Occipital lobe (tissue), 2 donors: ENCODE data around the gene NR3C1. TPM values are rescaled to one million over a fixed set of nuclear protein-coding genes. Genes with fewer than 3 reads are reported as not detected.

ENCODE experiments used
- DNase-seq: peaks from one replicate; lab custom pipeline; 2025; lab: John Stamatoyannopoulos, UW
- total RNA-seq: library from RNA; depleted of rRNA; stranded (reverse); fragments of >200 nt; gene quantifications from one replicate; pipeline ENCODE4 v1.2.3, GENCODE V29; 2014

Gene NR3C1
- 27.1 TPM for total RNA-seq

DNA sequence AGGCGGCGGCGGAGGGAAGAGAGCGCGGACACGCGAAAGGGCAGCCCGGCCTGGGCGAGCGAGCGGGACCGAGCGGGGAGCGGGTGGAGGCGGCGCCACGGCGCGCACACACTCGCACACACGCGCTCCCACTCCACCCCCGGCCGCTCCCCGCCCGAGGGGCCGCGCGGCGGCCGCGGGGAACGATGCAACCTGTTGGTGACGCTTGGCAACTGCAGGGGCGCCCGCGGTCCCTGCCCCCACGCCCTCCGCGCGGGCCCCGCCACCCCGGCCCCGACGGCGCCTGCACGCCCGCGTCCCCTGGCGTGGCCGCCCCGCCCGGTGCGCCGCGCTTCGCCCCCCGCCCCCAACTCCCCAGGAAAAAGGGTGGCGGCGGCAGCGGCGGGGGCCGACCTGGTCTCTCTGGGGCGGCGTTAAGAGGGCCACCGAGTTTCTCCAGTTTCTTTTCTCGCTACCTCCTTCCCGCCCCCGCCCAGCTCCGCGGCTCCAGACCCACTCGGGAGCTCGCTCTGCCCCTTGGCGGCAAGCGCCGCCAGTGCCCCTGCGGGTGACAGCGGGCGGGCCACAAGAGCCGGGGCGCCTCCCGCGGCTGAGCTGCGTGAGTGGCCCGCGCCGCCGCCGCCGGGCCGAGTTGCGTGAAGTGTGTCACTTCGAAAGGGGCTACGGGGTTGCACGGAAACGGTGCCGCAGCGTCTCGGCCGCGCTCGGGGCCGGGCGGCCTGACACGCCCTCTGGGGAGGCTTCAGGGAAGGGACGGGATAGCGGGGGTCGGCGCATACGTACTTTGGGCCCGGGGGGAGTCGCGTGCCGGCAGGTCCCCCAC, at the start of gene NR3C1:
TSS of gene NR3C1 (minus strand) at position 94 of the 823 bp plus-strand sequence. CDS start 2,847 bp downstream, outside the sequence.
- DNase-seq = peak; percentile 80

DNA sequence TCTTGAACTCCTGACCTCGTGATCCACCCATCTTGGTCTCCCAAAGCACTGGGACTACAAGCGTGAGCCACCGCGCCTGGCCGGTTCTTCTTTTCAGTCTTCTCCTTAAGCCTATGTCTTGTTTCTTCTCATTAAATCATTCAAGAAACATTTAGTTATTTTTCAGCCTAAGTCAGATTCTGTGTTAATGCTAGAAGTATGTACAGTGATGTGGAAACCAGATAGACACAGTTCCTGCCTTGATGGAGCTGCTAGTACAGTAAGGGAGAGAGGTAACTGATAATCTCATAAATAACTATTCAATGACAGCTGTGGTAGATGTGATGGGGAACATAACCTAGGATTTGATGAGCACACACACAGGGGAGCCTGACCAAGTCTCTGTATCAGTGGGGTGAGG, 46.3 kb upstream of the NR3C1 start:
- no peak for DNase-seq

DNA sequence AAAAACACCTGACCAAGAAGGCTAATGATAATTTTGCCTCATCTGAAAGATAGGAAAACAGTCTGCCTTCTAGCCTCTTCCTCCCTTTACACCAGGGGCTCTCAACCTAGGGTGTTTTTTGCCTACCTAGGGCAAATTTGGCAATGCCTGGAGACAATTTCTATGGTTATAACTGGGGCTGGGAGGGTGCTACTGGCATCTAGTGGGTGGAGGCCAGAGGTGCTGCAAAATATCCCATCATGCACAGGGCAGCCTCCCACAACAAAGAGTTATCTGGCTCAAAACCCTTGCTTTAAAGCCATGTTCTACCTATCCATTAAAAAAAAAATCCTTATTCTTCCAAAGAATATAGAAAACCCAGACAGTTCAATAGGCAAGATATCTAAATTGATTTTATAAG, 45.0 kb upstream of the NR3C1 start:
- DNase-seq = no peak

DNA sequence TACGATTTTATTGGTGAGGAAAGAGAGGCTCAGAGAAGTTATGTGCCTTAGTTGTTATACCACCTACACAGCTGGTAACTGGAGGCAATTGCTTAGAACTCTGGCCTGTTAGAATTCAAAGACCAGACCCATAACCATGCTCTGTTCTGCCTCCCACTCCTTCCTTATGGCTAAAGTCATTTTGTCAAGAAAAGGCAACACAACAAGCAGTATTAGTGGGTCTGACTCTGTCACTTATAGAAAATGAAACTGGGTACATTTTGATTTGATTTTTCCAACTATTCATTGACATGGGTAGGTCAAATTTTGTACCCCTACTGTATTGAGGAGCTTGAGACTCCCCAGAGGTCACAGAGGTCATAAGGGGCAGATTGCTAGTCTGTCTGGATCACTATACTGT, 44.5 kb upstream of the NR3C1 start:
- DNase-seq = no peak

DNA sequence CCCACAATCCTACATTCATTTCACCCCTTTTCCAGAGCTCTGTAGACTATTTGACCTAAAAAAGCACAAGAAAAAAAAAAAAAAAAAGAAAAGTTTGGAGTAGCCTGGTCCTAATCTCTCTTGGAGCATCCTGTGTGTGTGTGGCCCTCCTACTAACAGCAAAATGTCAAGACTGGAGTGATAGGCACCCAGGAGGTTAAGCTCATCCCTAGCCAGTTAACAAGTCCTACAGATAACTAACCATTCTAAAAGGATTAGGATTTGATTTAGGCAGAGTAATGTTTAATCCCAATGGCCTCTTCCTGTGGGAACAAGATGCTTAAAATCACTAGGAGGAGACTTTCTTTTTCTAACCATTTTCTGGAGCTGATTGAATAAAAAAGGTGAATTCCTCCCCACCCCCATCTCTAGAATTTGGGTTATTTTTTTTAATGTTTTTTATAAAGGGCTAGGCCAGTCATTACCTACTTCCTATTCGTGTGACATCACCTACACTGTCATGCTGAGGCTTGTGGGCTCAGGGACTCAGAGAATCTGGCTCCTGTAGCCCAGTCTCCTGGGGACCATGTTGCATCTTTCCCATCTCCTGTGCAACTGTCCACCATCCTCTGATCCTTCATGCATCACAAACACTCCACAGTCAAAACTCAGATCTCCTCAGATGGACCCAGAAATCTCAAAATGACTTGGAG, 43.2 kb upstream of the NR3C1 start:
- DNase-seq = no peak

DNA sequence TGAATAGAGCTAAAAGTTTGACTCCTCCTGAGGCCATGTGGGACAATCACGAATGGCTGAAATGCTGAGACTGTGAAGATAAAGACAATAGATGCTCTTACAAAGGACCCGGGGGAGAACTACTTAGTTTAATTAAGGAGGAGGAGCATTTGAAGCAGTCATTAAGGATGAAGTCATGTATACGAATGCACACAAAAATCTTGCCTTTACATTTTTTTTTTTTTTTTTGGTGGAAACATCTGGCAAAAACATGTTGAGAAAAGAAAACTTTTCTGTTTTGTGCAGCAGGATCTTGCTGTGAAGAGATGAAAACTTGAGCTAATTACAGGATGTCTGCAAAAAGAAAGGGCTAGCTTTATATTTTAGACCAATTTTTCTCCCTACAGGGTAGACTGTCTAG, 42.3 kb upstream of the NR3C1 start:
- no peak for DNase-seq

DNA sequence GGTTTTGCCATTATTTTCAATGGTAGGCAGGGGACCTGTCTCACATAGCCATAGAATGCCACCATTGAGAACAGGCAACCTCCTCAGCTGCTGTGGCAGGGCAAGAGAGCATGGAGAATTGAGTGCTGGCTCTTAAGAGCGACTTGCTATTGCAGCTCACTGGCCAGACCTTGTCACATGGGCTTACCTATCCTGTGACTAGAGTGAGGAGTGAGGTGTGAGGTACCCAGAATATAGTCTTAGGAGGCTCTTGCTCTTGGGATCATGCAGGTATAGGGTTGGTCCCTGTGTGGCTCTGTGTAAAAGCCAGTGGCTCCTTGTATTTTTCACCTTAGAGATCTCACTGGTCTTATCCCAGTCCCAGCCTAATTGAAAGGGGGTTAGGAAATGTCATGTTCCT, 39.8 kb upstream of the NR3C1 start:
- DNase-seq = no peak

DNA sequence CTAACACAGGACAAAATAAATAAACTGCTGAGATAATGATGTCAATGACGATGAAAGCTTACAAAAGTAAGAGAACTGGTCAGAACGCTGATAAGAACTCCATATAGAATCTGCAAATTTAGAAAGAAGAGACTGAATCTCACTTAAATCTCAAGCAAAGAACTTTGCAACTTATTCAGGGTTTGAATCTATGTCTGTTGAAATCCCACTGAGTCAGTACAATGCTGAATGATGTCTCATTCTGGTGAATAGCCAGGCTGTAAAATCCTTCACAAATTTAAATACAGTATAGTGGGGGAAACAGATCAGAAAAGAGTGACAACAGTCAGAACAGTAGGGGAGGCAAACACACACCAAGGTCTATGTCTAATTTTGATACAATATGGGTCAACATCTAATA, 38.9 kb upstream of the NR3C1 start:
- DNase-seq = no peak

DNA sequence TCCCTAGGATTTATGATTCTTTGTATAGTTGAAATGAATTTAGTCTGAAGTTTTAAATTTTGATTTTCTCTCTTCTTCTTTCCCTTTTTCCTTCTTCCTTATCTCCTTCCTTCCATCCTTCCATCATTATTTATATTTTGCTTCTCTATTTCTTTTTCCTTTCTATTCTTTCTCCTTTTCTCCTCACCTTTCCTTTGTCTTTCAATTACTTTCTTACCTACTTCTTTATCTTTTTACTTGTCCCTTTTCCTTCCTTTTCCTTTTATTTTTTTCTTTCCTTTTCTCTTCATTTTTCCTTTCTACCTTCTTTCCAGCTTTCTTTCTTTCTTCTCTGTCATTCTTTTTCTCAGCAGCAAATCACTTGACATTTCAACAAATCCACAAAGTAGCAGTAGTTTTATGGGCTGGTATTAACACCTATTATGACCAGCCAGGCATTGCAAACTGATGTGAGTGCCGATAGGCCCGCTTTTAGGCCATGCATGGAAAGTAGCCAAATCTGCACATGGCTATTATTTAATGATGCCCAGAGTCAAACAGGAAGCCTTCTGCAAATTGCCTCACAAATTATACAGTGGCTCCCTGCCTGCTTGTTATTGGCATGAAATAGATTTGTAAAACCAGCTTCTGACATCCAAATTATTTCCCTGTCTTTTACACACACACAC, 37.1 kb upstream of the NR3C1 start:
- DNase-seq = no peak

DNA sequence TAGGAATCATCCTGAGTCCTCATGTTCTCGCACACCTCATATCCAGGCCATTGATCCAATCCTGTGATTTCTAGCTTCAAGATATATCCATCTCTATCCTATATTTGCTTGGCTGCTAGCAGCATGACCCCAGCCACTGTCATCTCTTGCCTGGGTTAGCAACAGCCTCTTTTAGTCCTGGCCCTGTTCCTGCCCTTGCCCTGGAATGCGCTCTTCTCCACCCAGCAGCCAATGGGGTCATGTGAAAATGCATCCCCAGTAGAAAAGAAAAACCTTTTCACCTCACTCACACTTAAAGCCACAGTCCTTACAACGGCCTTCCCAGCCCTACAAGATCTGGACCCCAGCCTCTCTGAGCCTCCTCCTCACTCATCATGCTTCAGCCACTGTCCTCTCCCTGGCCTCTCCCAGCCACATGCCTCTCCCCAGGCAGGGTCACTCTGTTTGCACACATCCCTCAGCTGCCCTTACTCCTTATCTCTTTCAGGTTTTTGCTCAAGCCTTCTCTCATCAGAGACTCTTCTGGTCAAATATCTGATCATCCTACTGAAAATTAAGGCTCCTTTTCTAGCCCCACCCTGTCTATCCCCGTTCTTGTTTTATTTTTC, 34.3 kb upstream of the NR3C1 start:
- DNase-seq = no peak

DNA sequence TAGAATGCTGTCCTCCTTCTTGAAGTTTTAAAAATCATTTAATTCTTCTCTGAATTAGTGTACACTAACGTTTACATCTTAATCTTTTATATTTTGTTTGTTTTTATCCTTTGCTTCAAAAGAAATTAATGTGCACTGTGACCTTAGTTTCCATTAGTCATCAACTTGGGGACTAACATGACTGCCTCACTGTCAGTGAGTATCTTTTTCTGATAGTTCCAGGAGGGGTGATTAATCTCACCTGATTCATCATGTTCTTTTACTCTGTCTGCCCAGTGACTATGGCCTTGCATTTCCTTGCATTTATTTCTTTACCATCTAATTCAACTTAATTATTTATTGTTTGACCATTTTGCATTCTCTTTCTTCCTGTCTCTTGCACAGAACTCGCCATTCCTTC, 33.4 kb upstream of the NR3C1 start:
- no peak for DNase-seq

DNA sequence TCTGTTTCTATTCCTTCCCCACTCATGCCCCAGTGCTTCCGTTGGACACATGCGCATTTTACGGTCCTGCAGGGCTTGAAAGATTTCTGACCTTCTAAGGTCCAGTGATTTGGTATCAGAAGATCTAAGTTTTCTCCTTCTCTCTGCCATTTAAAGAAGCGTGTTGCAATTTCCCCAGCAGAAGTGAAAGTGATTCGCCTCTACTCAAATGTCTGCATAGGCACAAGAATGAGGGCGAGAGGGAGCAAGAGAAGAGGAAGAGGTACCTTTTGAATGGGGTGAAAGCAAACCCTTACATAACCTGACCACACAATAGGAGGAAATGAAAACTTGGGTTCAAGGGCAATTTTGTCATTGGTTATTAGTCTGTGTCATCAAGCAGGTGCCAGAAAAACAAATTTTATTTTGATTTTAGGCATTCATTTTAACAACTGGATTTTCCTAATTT, 31.7 kb upstream of the NR3C1 start:
- no peak for DNase-seq

DNA sequence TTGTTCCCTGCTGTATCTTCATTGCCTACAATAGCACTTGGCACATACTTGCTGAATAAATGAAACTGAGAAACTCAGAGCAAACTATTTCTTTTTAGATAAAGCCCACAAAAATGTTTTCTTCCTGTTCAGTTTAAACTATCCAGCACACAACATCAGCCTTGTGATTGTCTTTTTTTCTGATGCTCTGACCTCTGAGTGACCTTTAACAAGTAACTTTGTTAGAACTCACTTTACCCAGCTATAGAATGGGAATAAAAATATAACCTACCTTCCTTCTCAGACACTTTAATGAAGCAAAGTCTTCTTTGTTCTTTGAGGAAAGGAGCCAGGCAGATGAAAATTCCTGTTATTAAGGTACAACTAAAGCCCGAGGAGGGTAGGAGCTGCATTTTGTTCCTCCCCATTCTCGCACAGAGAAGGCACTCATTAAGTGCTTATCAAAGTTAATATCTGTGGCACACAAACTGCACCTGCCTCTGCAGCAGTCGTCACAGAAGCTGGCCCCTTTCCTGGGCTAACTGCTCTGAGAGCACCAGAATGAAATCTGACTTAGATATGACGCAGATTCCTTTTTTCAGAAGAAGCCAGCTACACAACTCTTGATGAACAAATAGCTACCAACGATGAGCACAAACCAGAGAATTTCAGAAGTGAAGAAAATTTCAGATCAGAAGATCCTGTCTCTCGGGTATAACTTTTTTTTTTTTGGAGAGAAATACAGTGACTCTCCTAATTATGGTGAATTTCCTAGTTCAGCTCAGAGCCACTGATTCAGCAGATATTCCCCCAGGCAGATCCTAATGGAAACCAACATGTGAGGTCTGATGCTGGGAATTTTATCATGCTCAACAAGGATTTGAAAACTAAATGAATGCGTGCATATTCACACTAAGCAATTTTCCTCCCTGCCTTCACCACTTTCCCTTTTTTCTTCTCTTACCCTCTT, 31.0 kb upstream of the NR3C1 start:
- DNase-seq = no peak

DNA sequence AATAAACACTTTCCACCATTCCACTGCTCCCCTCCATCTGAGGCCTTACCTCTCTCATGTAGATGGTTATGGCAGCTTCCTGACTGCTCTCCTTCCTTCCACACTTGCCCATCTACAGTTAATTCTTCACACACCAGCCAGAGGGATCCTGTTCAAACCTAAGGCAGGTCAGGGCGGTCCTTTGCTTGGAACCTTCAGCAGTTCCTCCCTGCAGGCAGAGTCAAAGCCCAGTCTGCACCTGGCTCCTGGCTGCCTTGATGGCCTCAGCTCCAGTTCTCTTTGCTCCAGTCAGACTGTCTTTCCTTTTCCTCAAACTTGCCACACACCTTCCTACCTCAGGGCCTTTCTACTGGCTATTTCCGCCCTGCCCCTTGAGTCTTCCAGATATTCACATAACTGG, 30.2 kb upstream of the NR3C1 start:
- DNase-seq = no peak

DNA sequence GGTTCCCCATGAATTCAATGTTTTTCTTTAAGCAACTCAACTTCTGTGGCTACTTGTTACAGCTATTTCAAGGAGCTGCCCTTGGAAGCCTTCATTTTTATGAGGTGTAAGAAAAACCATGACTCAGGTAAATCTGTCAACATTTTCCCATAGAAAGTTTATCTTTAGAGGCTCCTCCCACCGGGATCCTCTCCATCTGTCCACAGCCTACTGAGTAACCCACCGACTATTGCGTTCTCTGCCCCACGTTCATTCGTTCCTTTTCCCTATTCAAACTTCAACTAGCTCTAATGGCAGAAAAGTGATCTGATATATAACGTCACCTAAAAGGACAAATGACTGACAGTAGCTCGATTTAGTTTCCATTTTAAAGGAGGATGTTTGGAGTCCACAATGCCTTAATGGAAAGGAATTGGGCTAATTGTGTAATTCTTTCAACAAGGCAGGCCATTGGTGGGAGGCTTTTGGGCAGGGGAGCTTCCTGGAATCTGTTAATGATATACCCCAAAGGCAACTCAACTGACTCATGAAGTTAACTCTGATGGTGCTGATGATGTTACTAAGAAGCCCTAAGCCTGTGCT, 29.3 kb upstream of the NR3C1 start:
- no peak for DNase-seq

DNA sequence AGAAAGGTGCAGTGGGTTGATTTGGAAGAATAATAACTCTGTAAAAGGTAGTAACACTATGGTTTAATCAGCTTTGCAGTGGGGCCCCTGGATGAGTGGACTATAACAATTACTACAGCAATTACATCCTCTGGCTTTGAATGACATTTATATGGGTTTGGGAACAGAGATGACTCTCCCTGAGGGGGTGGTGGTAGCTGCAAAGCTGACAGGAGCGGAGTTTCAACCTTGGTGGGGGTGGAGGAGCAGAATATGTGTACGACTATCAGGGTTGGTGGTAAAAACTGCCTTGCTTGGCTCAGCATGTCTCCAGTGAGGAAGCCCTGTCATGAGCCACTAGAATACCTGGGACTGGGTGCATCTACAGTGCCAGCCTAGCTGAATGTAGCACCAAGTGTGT, 28.3 kb upstream of the NR3C1 start:
- DNase-seq = no peak

DNA sequence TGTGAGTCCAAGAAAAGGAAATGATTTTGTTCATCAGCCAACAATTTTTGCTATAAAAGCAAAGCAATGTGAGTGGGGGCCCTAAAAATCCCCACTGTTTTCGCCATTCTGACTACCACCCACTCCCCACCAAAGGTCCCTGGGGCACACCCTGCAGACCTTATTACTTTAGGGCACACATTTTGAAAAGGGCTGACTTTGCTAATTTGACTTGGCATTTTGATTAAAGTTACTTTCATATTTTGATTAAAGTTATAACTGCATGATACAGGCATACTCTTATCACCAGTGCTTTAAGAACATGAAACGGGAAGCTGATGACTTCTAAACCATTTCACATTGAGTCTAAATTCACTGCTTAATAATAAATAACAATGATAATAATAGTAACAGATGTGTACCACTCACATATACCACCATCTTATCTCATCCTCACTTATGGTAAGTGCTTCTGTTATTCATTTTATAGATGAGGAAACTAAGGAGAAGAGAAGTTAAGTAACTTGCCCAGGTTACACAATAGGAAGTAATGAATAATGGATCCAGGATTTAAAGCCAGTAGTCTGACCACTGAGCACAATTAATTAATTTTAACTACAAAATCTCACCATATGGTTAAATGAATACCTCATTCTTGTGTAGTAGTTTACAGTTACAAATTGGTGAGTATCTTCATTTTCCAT, 25.4 kb upstream of the NR3C1 start:
- DNase-seq = no peak

DNA sequence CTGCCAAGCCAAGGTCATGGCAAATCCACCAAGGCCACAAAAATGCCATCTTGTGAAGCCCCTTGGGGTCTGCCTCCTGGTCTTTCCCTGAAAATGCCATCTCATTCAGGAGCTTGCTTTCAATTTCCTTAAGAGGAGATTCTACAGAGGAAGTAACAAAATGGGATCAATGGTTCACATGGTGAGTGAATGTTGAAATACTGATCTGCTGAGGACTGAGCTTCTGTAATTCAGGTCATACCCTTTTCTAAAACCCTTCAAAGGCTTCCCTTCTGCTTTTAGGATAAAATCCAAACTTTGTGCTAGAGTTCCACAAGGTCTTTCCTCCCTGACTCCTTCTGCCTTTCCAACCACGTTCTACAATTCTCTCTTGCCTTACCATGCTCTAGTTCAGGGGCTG, 24.7 kb upstream of the NR3C1 start:
- no peak for DNase-seq

DNA sequence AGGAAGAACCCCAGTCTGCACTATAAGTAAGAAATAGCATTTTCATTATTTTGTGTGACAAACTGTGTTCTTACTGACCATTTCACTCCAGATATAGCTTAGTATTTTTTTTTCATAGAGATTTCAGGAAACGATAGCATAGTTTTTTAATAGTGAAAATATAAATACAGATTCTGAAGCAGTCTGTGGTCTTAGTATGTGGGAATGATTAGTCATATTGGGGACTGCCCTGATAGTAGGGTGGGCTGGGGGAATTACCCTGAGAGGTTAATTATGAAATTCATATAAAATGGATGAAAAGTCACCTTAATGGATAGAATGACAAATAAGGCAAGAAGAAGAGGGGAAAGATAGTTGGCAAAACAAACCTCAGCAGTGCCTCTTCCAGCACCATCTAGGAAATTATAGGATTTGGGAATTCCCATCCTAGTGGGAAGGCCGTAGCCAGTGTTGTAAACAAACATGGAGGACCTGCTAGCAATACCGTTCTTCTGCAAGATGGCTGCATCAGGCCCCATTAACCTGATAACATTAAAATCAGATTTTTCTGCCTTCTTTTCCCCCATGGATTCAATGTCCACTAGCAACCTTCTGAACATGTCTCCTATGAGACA, 23.7 kb upstream of the NR3C1 start:
- DNase-seq = no peak
